Measurements from ENCODE around the gene CNIH2. TPM values are rescaled to one million over a fixed set of nuclear protein-coding genes. Genes with fewer than 3 reads are reported as not detected.

Gene CNIH2
- total RNA-seq, 3 donors from 2014 or later, result 0.48 TPM; not detected in 2

DNA sequence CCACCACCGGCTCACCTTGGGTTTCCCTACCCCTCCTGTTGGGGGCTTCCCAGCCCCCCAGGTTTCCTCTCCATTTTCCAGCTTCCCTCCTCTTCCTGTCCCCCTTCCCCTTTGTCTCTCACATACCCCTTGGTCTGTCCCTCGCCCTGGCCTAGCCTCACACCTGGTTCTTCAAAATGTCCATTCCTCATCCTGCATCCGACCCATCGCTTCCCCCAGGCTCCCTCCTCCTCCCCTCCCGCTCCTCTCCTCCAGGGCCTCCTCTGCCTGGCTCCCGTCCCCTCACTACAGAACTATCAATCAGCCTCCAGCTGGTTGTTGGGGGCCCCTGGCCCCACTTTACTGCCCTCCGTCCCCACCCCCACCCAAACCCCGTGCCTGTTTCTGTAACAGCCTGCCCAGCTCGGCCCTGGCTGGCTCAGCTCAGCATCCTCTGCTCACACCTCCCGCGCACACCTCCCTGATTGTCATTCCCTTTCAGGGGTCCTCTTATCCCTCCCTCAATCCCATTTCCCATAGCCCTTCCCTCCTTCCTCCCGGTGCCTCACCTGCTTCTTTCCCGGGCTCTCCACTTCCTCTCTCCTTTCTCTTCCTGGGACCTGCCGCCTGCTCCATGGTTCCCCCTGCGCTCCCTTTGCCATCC lies 1.2 kb downstream of the CNIH2 start:
- no peak for DNase-seq (ENCODE audit: low spot score in 2 of 2)
- Histone ChIP-seq H3K4me3 (no peak overlapping the region), H3K27me3 (no peaks in the 10 kb centered on the region), H3K36me3 (no peaks in the 10 kb centered on the region), H3K9me3 (no peaks in the 10 kb centered on the region), H3K27ac (no peak overlapping the region), H3K4me1 (peaks cover 0 to 4% of the 10 kb centered on the region in 2 donors)
- TF ChIP-seq, protein P1, sequence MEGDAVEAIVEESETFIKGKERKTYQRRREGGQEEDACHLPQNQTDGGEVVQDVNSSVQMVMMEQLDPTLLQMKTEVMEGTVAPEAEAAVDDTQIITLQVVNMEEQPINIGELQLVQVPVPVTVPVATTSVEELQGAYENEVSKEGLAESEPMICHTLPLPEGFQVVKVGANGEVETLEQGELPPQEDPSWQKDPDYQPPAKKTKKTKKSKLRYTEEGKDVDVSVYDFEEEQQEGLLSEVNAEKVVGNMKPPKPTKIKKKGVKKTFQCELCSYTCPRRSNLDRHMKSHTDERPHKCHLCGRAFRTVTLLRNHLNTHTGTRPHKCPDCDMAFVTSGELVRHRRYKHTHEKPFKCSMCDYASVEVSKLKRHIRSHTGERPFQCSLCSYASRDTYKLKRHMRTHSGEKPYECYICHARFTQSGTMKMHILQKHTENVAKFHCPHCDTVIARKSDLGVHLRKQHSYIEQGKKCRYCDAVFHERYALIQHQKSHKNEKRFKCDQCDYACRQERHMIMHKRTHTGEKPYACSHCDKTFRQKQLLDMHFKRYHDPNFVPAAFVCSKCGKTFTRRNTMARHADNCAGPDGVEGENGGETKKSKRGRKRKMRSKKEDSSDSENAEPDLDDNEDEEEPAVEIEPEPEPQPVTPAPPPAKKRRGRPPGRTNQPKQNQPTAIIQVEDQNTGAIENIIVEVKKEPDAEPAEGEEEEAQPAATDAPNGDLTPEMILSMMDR (IDR thresholded peaks at IDR 0.05), result no peak
- no peak for TF ChIP-seq POLR2AphosphoS5 (IDR thresholded peaks at IDR 0.05)
- no peak for TF ChIP-seq POLR2A (IDR thresholded peaks at IDR 0.05)
- intact Hi-C loops (cut with DNase I; ENCODE audit: low total_unique reads), result no loop called here

DNA sequence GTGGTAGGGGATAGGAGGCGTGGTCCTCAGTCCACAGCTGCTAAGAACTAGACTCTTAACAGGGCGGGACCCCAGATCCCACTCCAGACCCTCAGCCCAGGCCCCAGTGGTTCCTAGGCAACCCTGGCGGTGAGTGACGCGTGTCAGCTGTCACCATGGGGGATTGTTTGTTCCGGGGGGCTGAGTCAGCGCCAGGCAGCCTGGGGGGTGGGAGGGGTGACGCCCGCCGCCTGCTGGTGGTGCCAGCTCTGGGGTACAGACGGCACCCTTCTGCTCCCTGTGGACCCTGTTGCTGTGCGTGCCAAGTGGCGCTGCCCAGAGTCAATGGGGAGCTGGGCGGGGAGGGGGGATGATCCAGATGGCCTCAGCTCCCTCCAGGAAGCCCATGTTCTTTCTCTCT lies 2.5 kb downstream of the CNIH2 start:
- H3K4me1 ChIP-seq, result peaks cover 0 to 4% of the 10 kb centered on the region in 2 donors
- no peak overlapping the region for H3K27ac ChIP-seq
- intact Hi-C loops (cut with DNase I; ENCODE audit: low total_unique reads), result loop anchor here (10.0 kb wide), 1 partner anchor 364 kb away; no protein-coding TSS in a partner anchor
- TF ChIP-seq, protein P1 (IDR thresholded peaks at IDR 0.05), result no peak
- no peak for TF ChIP-seq POLR2A (IDR thresholded peaks at IDR 0.05)
- TF ChIP-seq POLR2AphosphoS5 (IDR thresholded peaks at IDR 0.05), result no peak
- H3K9me3 ChIP-seq, result no peaks in the 10 kb centered on the region
- DNase-seq (ENCODE audit: low spot score in 2 of 2), result no peak
- no peaks in the 10 kb centered on the region for H3K36me3 ChIP-seq
- no peaks in the 10 kb centered on the region for H3K27me3 ChIP-seq
- H3K4me3 ChIP-seq, result no peak overlapping the region

DNA sequence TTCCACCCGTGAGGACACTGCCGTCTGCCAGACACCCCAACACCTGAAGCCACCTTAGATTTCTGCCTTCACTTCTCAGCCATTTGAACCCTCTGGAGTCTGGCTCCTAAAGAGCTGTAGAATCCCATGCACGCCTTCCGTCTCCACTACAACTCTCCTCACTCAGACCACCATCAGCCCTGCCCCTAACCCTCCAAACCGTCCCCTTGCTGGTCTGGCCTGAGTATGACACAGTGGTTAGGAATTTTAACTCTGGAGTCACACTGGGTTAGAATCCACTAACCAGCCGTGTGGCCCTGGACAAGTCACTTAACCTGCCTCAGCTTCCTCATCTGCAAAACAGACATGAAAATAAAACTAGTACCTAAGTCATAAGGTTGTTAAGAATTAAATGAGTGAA lies 3.0 kb downstream of the CNIH2 start:
- Histone ChIP-seq H3K27me3 (no peaks in the 10 kb centered on the region), H3K4me1 (peaks cover 0 to 4% of the 10 kb centered on the region in 2 donors), H3K27ac (no peak overlapping the region), H3K9me3 (no peaks in the 10 kb centered on the region), H3K4me3 (no peak overlapping the region), H3K36me3 (no peaks in the 10 kb centered on the region)
- TF ChIP-seq POLR2AphosphoS5 (IDR thresholded peaks at IDR 0.05), result no peak
- TF ChIP-seq, protein P1 (IDR thresholded peaks at IDR 0.05), result no peak
- TF ChIP-seq POLR2A (IDR thresholded peaks at IDR 0.05), result no peak
- intact Hi-C loops (cut with DNase I; ENCODE audit: low total_unique reads), result loop anchor here (10.0 kb wide), 1 partner anchor 364 kb away; no protein-coding TSS in a partner anchor
- no peak for DNase-seq (ENCODE audit: low spot score in 2 of 2)

DNA sequence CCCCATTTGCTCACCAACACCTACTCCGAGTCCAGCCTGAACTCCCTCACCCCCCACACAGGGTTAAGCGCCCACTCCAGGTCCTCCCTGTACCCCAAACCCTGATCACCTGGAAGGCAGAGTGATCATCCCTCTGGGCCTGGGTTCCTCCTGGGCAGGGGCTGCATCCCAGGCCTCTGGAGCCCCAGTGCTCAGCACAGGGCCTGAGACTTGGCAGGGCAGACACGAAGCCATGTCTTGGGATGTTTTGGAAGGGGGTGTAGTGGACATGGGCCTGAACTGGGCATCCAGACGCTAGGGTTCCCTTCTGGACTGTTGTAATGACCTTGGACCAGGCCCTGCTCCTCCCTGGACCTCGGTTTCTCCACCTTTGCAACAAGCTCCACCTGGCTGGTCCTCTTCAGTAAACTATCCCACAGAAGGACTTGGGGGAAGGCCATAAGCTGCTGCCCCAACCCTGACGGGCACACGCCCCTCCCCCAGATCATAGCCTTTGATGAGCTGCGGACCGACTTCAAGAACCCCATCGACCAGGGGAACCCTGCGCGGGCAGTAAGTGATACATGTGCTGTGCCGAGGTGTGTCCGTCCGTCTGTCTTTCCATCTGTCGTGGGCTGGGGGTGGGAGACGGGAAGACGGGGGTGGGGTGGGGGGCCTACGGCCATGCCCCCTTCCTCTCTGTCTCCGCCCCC lies 3.9 kb downstream of the CNIH2 start:
- intact Hi-C loops (cut with DNase I; ENCODE audit: low total_unique reads), result loop anchor here (10.0 kb wide), 1 partner anchor 363 kb away; no protein-coding TSS in a partner anchor
- Histone ChIP-seq H3K27ac (no peak overlapping the region), H3K36me3 (no peaks in the 10 kb centered on the region), H3K4me1 (peaks cover 0 to 4% of the 10 kb centered on the region in 2 donors), H3K4me3 (peak overlapping the region in 1 of 3 donors; percentile 12), H3K9me3 (no peaks in the 10 kb centered on the region), H3K27me3 (no peaks in the 10 kb centered on the region)
- TF ChIP-seq, protein P1 (IDR thresholded peaks at IDR 0.05), result no peak
- TF ChIP-seq POLR2AphosphoS5 (IDR thresholded peaks at IDR 0.05) (no peak), POLR2A (IDR thresholded peaks at IDR 0.05) (no peak)
- no peak for DNase-seq (ENCODE audit: low spot score in 2 of 2)
